ENCODE results near the gene PIK3CD. TPM values are rescaled to one million over a fixed set of nuclear protein-coding genes. Genes with fewer than 3 reads are reported as not detected.

PIK3CD gene
- total and polyA plus RNA-seq, 10 of the 15 experiments (the other 5 are each of a cell fraction or from before 2014, with no cell fraction given): 7.0 to 101 (median 51.1) TPM

GRCh38 chr1:9746211-9746610 lies 94.7 kb downstream of the PIK3CD start:
- TF ChIP-seq, protein P1, sequence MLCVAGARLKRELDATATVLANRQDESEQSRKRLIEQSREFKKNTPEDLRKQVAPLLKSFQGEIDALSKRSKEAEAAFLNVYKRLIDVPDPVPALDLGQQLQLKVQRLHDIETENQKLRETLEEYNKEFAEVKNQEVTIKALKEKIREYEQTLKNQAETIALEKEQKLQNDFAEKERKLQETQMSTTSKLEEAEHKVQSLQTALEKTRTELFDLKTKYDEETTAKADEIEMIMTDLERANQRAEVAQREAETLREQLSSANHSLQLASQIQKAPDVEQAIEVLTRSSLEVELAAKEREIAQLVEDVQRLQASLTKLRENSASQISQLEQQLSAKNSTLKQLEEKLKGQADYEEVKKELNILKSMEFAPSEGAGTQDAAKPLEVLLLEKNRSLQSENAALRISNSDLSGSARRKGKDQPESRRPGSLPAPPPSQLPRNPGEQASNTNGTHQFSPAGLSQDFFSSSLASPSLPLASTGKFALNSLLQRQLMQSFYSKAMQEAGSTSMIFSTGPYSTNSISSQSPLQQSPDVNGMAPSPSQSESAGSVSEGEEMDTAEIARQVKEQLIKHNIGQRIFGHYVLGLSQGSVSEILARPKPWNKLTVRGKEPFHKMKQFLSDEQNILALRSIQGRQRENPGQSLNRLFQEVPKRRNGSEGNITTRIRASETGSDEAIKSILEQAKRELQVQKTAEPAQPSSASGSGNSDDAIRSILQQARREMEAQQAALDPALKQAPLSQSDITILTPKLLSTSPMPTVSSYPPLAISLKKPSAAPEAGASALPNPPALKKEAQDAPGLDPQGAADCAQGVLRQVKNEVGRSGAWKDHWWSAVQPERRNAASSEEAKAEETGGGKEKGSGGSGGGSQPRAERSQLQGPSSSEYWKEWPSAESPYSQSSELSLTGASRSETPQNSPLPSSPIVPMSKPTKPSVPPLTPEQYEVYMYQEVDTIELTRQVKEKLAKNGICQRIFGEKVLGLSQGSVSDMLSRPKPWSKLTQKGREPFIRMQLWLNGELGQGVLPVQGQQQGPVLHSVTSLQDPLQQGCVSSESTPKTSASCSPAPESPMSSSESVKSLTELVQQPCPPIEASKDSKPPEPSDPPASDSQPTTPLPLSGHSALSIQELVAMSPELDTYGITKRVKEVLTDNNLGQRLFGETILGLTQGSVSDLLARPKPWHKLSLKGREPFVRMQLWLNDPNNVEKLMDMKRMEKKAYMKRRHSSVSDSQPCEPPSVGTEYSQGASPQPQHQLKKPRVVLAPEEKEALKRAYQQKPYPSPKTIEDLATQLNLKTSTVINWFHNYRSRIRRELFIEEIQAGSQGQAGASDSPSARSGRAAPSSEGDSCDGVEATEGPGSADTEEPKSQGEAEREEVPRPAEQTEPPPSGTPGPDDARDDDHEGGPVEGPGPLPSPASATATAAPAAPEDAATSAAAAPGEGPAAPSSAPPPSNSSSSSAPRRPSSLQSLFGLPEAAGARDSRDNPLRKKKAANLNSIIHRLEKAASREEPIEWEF (IDR thresholded peaks at IDR 0.05; ENCODE audit: insufficient replicate concordance, low read depth, low read length): no peak
- TF ChIP-seq EED (IDR thresholded peaks at IDR 0.05; ENCODE audit: low read depth): no peak
- TF ChIP-seq TBL1XR1 (IDR thresholded peaks at IDR 0.05; ENCODE audit: low read depth, low read length): no peak
- no peak for TF ChIP-seq ZNF24 (IDR thresholded peaks at IDR 0.05)
- TF ChIP-seq GABPA (IDR thresholded peaks at IDR 0.05; ENCODE audit: low read depth): no peak
- no peak for TF ChIP-seq HDGF (IDR thresholded peaks at IDR 0.05)
- TF ChIP-seq STAT1 (conservative IDR thresholded peaks at IDR 0.05): no peak
- no peak for TF ChIP-seq BMI1 (IDR thresholded peaks at IDR 0.05; ENCODE audit: borderline replicate concordance)
- no peak for TF ChIP-seq BRCA1 (IDR thresholded peaks at IDR 0.05; ENCODE audit: low read depth, low read length)
- TF ChIP-seq MXI1 (IDR thresholded peaks at IDR 0.05; ENCODE audit: low read depth, low read length): no peak
- no peak for TF ChIP-seq USF2 (IDR thresholded peaks at IDR 0.05; ENCODE audit: borderline replicate concordance, low read depth, low read length)
- ChIA-PET CTCF (interaction anchor here (1.2 kb wide), 1 partner anchor 120 kb away, joined by 4 read pairs; no protein-coding TSS in a partner anchor), POLR2A (interaction anchor here (0.7 kb wide), 1 partner anchor 9 kb away, joined by 4 read pairs; no protein-coding TSS in a partner anchor), RAD21 (ENCODE audit: unreplicated experiment) (interaction anchor here (1.1 kb wide), 1 partner anchor 120 kb away, joined by 3 read pairs; no protein-coding TSS in a partner anchor), SMC1A (ENCODE audit: uncharacterized antibody, unreplicated experiment) (interaction anchor here (0.9 to 1.1 kb wide), 2 partner anchors 120 to 748 kb away, joined by 3 read pairs; no protein-coding TSS in a partner anchor)
- Histone ChIP-seq H3K27me3 (replicated peaks in 1 of 2; ENCODE audit: control insufficient read depth in 2 of 2, insufficient read depth in 2 of 2, low read length in 1 of 2) (no peaks in the 10 kb centered on the region), H3K79me2 (ENCODE audit: control insufficient read depth, insufficient read depth, low read length) (no peaks in the 10 kb centered on the region), H3K4me1 (ENCODE audit: control insufficient read depth, insufficient read depth, low read length) (no peaks in the 10 kb centered on the region), H3K36me3 (ENCODE audit: control insufficient read depth in 2 of 2, insufficient read depth in 2 of 2, low read length in 1 of 2) (peaks cover 13 to 14% of the 10 kb centered on the region in 2 experiments), H3K4me2 (ENCODE audit: control insufficient read depth, insufficient read depth) (no peak overlapping the region), H4K20me1 (ENCODE audit: control insufficient read depth, insufficient read depth) (no peaks in the 10 kb centered on the region), H3K4me3 (no peak overlapping the region), H2AFZ (ENCODE audit: control insufficient read depth, low read depth, low read length) (no peak overlapping the region), H3K27ac (ENCODE audit: control insufficient read depth, insufficient read depth) (no peak overlapping the region), H3K9me3 (replicated peaks; ENCODE audit: control insufficient read depth, insufficient read depth, low read length) (no peaks in the 10 kb centered on the region), H3K9ac (ENCODE audit: control insufficient read depth, insufficient read depth, low read length) (no peak overlapping the region)
- WGBS (ENCODE audit: insufficient coverage, insufficient replicate concordance, low lambda C conversion rate, missing lambda C conversion rate): 97% methylated on average over 3 of the region's 3 CpGs
- in situ Hi-C loops (cut with MboI) (no loop called here), intact Hi-C loops (cut with micrococcal nuclease; ENCODE audit: unreplicated experiment) (no loop called here)
- no peak for FAIRE-seq
- DNase-seq (ENCODE audit: low read depth, low spot score): no peak
- ATAC-seq: no peak
- no TSS peak for BruUV-seq (replicated peaks)
